ENCODE results near the gene ARHGEF37.

DNA sequence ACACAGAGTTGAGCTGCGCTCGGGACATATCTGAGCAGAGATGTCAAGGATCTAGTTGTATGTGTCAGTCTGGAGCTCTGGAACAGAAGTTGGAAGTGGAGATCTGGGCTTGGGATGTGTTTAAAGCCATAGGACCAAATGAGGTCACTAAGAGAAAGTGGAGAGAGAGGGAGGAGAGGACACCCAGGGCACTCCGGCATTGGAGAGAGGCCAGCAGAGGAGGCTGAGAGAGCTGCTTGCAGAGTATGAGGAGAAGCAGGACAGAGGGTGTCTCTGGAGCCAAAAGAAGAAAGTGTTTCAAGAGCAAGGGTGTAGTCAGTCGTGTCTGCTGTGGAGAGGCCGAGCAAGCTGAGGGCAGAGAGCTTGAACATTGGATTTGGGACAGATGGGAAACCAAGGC lies 34.7 kb downstream of the ARHGEF37 start:
- TF ChIP-seq, protein P1, sequence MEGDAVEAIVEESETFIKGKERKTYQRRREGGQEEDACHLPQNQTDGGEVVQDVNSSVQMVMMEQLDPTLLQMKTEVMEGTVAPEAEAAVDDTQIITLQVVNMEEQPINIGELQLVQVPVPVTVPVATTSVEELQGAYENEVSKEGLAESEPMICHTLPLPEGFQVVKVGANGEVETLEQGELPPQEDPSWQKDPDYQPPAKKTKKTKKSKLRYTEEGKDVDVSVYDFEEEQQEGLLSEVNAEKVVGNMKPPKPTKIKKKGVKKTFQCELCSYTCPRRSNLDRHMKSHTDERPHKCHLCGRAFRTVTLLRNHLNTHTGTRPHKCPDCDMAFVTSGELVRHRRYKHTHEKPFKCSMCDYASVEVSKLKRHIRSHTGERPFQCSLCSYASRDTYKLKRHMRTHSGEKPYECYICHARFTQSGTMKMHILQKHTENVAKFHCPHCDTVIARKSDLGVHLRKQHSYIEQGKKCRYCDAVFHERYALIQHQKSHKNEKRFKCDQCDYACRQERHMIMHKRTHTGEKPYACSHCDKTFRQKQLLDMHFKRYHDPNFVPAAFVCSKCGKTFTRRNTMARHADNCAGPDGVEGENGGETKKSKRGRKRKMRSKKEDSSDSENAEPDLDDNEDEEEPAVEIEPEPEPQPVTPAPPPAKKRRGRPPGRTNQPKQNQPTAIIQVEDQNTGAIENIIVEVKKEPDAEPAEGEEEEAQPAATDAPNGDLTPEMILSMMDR (IDR thresholded peaks at IDR 0.05), result no peak
- no peak for TF ChIP-seq POLR2AphosphoS5 (IDR thresholded peaks at IDR 0.05; ENCODE audit: insufficient read depth in 1 of 2, low read depth in 1 of 2)
- TF ChIP-seq POLR2A (IDR thresholded peaks at IDR 0.05), result no peak
